K562 (cell line): ENCODE measurements around the gene FAM120C.

Experiments
- EHMT2 ChIP-seq: fragments of 450-650 bp; IDR thresholded peaks from 2 replicates; pipeline ENCODE4 v1.6.1; 2018; ENCODE audit warnings: antibody characterized with exemption
- FOXM1 ChIP-seq, 2 experiments: fragments of 450-650 bp in 1 of 2; sonication (generic) in 1 of 2; formaldehyde crosslinking in 1 of 2; IDR thresholded peaks; 2 replicates each; pipeline versions ENCODE4 v1.6.1 to v1.9.0; 2017 to 2022; ENCODE audit warnings: low read depth in 2 of 2, mild to moderate bottlenecking in 2 of 2, missing genetic modification reagents in 1 of 2, moderate library complexity in 1 of 2
- JUNB ChIP-seq: fragments of 450-650 bp; formaldehyde crosslinking; conservative IDR thresholded peaks from 2 replicates; pipeline ENCODE4 v1.4.0; 2020; ENCODE audit warnings: mild to moderate bottlenecking
- MEF2D ChIP-seq: conservative IDR thresholded peaks from 2 replicates; pipeline ENCODE4 v1.6.1; 2016; ENCODE audit warnings: low read depth, missing genetic modification characterization, missing compliant biosample characterization
- MYNN ChIP-seq, 2 experiments: sonication (generic); formaldehyde crosslinking in 1 of 2; IDR thresholded peaks; 2 replicates each; pipeline versions ENCODE4 v1.5.0 to v1.6.1; 2016 to 2020; ENCODE audit warnings: antibody characterized with exemption in 1 of 2, missing genetic modification reagents in 1 of 2
- NFATC3 ChIP-seq: fragments of 450-650 bp; IDR thresholded peaks from 2 replicates; pipeline ENCODE4 v1.6.1; 2017; ENCODE audit warnings: mild to moderate bottlenecking
- NFE2 ChIP-seq: IDR thresholded peaks from 2 replicates; pipeline ENCODE4 v1.6.1; 2014; ENCODE audit warnings: antibody characterized with exemption, low read depth
- POLR2A ChIP-seq: fragments of 450-650 bp; conservative IDR thresholded peaks from 2 replicates; pipeline ENCODE4 v1.6.1; 2016
- SP1 ChIP-seq: sonication (generic); formaldehyde crosslinking; IDR thresholded peaks from 2 replicates; pipeline ENCODE4 v1.8.1; 2022; ENCODE audit warnings: mild to moderate bottlenecking, missing genetic modification reagents
- TF ChIP-seq, protein P1 (sequence below): fragments of 250-450 bp; sonication (Bioruptor Pico); IDR thresholded peaks from 2 replicates; pipeline ENCODE4 v1.4.0; 2020; ENCODE audit warnings: mild to moderate bottlenecking, moderate library complexity
- TF ChIP-seq, protein P2 (sequence below), 3 experiments: IDR thresholded peaks in 2 of 3; conservative IDR thresholded peaks in 1 of 3; 2 replicates each; pipeline ENCODE4 v1.5.1; 2011 to 2012; ENCODE audit warnings: low read length in 3 of 3, mild to moderate bottlenecking in 3 of 3, control low read depth in 2 of 3, improper control_type of control experiment in 1 of 3, inconsistent platforms in 1 of 3, low read depth in 1 of 3, mixed read lengths in 1 of 3, moderate library complexity in 1 of 3; ENCODE audit not compliant: insufficient read depth in 2 of 3

DNA sequence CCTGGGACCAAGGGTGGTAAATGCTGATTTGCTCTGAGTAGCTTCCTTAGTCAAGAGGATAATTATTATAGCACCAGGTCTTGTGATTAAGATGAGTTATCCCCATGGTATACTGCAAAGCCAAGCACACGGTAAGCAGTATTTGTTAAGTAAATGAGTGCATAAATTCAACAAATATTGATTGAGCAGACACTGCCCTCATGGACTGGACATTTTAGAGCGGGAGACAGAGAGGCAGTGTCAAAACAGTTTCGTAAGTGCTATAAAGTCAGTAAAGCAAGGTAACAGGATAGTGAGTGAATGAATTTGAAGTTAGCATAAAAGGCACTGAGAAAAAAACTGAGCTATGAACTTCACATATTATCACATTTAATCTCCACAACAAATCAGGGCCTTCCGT lies 152.7 kb downstream of the FAM120C start:
- TF ChIP-seq MEF2D (tag), result no peak
- no peak for TF ChIP-seq POLR2A
- TF ChIP-seq NFATC3, result no peak
- no peak for TF ChIP-seq EHMT2
- TF ChIP-seq NFE2, result no peak
- TF ChIP-seq, protein P1, sequence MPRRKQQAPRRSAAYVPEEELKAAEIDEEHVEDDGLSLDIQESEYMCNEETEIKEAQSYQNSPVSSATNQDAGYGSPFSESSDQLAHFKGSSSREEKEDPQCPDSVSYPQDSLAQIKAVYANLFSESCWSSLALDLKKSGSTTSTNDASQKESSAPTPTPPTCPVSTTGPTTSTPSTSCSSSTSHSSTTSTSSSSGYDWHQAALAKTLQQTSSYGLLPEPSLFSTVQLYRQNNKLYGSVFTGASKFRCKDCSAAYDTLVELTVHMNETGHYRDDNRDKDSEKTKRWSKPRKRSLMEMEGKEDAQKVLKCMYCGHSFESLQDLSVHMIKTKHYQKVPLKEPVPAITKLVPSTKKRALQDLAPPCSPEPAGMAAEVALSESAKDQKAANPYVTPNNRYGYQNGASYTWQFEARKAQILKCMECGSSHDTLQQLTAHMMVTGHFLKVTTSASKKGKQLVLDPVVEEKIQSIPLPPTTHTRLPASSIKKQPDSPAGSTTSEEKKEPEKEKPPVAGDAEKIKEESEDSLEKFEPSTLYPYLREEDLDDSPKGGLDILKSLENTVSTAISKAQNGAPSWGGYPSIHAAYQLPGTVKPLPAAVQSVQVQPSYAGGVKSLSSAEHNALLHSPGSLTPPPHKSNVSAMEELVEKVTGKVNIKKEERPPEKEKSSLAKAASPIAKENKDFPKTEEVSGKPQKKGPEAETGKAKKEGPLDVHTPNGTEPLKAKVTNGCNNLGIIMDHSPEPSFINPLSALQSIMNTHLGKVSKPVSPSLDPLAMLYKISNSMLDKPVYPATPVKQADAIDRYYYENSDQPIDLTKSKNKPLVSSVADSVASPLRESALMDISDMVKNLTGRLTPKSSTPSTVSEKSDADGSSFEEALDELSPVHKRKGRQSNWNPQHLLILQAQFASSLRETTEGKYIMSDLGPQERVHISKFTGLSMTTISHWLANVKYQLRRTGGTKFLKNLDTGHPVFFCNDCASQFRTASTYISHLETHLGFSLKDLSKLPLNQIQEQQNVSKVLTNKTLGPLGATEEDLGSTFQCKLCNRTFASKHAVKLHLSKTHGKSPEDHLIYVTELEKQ (CRISPR knock-in tag), result no peak
- no peak for TF ChIP-seq SP1 (CRISPR knock-in tag)
- no peak for TF ChIP-seq MYNN (IDR thresholded peaks at IDR 0.05)
- TF ChIP-seq MYNN (CRISPR knock-in tag; IDR thresholded peaks at IDR 0.05), result no peak
- TF ChIP-seq FOXM1 (IDR thresholded peaks at IDR 0.05; ENCODE audit: low read depth), result no peak
- TF ChIP-seq FOXM1 (CRISPR knock-in tag; IDR thresholded peaks at IDR 0.05; ENCODE audit: low read depth), result no peak
- TF ChIP-seq JUNB (CRISPR knock-in tag), result no peak
- TF ChIP-seq, protein P2, sequence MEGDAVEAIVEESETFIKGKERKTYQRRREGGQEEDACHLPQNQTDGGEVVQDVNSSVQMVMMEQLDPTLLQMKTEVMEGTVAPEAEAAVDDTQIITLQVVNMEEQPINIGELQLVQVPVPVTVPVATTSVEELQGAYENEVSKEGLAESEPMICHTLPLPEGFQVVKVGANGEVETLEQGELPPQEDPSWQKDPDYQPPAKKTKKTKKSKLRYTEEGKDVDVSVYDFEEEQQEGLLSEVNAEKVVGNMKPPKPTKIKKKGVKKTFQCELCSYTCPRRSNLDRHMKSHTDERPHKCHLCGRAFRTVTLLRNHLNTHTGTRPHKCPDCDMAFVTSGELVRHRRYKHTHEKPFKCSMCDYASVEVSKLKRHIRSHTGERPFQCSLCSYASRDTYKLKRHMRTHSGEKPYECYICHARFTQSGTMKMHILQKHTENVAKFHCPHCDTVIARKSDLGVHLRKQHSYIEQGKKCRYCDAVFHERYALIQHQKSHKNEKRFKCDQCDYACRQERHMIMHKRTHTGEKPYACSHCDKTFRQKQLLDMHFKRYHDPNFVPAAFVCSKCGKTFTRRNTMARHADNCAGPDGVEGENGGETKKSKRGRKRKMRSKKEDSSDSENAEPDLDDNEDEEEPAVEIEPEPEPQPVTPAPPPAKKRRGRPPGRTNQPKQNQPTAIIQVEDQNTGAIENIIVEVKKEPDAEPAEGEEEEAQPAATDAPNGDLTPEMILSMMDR (IDR thresholded peaks at IDR 0.05 in 2 of 3, conservative IDR thresholded peaks at IDR 0.05 in 1 of 3; ENCODE audit: insufficient read depth in 2 of 3, low read depth in 1 of 3, low read length in 3 of 3), result no peak
